GM18951 (cell line): ENCODE results near the gene ASXL3.

Source experiments
- POLR2A ChIP-seq: IDR thresholded peaks from 4 replicates; pipeline ENCODE4 v1.6.1; 2011; ENCODE audit warnings: mild to moderate bottlenecking; ENCODE audit not compliant: insufficient read length, insufficient read depth; ENCODE audit errors: extremely low read depth
- in situ Hi-C: fragments of 300-500 bp; cut with MboI; formaldehyde crosslinking; loops from one replicate; pipeline ENCODE4 v1.12.0; 2022; ENCODE audit warnings: low sequenced_read_pairs, mixed read lengths, inconsistent platforms; ENCODE audit not compliant: unreplicated experiment

ASXL3 gene

DNA sequence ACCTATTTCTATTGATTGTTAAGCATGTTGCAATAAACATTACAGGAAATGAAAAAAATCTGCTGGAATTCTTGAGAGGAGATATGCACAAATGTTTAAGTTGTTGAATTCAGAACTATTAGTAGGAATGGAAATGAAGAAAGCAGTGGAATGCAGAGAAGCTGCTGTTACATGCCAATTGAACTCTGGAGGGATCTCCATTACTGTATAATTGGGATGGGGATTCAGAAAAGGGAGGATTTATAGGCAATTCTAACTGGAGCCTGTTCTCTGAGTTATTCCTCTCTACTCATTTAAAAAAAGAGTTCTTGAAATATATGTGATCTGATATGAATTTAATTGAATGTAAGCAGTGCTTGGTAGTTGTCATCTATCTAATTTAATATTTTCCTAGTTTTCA is 2.6 kb upstream of the ASXL3 start:
- TF ChIP-seq POLR2A, result no peak
- in situ Hi-C loops, result no loop called here

DNA sequence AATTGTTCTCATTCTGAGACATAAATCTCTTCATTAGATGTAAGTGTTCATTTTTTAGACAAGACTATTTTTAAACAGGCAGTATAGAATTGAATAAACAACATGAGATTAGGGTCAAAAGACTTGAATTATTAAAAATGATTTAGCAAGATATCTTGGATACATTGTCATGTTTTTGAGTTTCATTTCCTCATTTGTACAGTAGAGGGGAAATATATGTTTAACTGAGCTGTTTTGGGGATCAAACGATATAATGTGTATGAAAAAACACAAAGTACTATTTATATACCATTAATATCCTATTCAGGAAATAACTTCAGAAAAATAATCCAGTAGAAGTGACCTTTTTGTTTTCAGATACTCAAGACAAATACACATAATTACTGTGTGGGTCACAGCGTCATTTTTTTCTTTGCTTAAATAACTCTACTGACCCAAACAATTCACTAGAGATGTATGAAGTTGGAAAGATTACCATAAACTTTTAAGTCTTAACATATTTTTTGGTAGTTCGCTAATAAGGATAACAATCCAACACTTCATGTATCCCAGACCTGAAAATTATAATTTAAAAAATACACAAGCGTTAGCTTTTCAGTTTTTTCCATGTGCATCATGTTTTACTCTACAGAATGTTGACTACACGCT is 896 bp upstream of the ASXL3 start:
- in situ Hi-C loops, result no loop called here
- TF ChIP-seq POLR2A, result no peak

DNA sequence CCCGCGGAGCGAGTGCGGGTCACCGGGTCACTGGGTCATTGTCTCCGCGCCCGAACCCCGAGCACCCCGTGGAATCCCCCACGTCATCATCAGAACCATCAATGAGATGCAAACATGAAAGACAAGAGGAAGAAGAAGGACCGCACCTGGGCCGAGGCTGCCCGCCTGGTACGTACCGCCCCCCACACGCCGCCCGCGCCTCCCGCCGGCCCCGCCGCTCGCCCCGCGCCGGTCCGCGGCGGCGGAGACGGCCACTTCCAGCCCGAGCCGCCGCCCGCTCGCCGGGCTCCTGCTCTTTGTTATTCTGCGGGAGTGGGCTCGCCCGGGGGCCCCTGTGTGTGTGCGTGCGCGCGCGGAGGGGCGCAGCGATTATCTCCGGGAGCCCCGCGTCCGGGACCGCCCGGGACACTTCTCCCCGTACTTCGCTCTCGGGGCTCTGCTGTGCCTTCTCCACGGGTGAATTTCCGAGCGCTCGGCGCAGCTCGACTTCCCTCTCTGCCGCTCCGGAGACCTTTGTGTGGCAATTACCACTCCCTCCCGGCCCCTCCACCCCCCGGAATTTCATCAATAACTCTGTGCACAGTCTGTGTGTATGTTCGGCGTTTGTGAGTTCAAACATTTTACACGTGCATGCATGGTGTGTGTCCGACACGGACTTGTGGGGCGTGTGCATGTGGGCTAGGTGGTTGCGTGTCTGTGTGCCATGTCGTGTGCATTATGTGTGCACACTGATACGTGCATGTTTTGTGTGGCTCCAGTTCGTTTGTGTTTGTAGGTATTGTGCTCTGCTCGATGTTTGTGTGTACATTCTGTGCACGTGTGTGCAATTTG is 714 bp downstream of the ASXL3 start:
- TF ChIP-seq POLR2A, result no peak
- in situ Hi-C loops, result no loop called here

DNA sequence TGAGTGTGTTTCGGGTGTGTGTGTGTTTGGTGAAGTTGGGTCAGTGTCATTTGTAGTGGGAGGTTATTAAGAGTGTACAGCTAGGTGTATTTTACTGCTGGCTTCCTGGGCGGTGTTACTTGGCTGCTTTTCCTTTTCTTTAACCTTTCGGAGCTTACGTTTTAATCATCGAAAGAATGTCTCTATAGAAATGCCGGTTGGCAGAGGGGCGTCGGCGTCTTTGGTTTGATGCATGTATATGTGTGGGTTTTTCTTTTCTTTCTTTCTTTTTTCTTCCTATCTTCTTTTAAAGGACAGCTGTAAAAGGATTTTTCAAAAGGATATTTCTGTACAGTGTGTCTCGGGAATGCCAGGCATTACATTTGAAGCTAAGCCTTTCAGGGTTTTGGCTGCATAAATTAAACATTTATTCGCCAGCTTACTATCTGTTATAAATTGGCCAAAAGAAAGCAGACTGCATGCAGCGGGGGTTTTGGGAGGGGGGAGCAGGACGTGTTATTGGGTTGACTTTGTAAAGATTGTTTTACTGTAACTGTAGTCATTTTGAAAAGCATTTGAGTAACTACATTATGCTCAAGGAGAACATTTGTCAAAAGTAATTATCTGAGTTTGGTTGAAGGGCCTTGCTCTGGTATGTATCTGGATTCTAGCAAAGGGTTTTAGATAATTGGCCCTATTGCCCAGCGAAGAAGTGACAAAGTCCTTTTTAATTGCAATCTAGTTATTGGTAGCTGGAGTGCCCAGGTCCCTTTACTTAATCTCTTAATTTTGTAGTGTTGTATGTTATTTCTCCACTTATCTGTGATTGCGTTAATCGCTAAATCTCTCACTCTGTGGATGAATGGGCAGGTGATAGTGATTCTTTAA is 1.6 kb downstream of the ASXL3 start:
- no peak for TF ChIP-seq POLR2A
- in situ Hi-C loops, result no loop called here

DNA sequence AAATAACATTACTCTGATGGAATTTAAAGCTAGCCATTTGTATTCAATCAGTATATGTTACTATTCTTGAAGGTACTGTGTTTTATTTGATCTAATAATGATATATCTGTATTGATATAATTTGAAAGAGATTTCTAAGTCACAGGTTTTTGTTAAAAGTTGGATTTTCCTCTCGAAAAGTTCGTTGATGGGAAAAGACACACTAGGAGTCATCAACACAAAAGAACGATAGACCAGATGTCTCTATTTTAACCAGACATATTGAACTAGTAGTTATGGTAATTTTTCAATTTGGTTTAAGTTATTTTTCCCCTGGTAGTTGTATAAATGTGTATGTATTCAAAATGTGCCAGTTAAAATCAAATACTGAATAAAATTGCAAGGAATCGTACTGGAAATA is 2.5 kb downstream of the ASXL3 start:
- no peak for TF ChIP-seq POLR2A
- in situ Hi-C loops, result no loop called here

DNA sequence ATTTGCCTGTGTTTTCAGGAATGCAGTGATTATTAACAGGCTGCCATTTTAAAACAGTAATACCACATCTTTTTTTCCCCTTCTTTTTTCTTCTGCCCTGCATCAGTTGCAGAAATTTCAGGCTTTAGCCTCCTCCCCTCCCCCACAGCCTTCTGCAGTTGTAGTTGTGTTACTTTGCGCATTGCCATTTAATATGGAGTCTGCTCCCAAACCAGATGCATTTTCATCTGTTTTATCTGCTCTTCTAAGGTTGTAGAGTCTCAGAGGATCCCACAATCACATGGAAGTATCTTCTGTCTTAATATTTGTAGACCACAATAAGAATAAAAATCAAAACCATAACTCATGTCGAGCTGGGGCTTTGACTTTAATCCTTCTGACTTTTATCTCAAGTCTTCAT is 3.8 kb downstream of the ASXL3 start:
- in situ Hi-C loops, result no loop called here
- no peak for TF ChIP-seq POLR2A

DNA sequence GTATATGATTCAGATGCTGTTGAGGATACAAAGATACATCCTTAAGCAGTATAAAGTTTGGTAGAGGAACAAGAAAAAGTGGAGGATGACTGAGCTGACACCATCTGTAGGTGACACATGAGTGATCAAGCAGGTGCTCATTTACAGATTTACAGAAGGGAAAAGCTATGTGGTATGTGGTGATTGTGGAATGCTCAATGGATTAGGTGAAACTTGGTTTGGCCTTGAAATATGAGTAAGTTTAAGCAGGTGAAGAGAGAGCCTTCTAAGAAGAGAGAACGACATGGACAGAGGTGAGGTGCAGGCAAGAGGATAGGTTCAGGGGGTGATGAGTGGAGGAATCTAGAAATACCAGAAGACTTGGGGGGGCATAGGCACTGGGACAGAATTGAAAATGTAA is 5.9 kb downstream of the ASXL3 start:
- in situ Hi-C loops, result no loop called here
- TF ChIP-seq POLR2A, result no peak

DNA sequence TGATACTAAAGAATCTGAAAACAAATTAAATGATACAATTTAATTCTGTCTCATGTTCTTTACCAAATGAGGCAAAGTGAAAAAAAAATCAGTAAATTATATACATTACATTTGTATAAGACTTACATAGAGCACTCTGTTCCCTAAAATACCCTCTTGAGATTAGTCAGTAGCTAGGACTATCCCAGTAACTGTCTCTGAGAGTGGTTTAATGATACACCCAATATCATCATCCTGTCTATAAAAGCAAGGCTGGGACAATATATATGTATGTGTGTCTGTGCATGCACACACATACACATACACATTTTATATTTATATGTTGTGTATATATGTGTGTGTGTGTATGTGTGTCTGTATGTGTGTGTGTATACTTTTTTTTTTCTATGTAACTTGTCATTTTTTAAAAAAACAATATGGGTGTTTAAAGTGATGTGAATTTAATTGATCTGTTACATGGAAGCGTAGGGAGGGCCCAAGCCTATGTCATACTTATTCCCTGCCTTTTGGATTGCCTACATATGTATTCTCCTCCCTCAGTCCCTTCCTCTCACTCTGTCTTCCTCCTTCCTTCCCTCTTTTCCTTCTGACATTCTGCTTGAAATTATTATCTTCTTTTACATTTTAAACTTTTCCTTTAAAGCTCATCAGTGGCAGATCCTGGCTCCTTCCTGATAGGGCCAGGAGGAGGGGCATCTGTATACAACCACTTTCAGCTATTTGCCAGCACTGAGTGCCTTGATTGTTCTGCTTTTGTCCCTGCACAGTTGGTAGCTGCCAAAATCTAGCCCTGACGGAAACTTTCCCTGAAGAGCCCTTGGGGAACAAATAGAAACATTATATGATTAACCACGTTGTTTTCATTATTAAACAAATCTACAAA is 6.8 kb downstream of the ASXL3 start:
- TF ChIP-seq POLR2A, result no peak
- in situ Hi-C loops, result no loop called here

DNA sequence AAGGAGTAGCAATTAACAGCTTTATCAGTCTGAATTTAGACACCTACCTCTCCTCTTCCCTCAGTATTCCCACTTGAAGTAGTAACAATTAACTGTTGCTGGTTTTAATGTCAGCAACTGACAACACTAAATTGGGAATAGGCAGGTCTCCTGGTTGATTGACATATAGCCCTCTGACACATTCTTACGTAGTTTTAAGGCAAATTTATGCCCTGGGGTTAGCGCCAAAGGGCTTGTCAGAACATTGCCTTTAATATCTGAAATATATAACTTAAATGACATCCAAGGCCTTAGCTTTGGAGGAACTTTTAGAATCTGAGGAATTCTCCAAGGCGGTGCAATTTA is 7.4 kb downstream of the ASXL3 start:
- TF ChIP-seq POLR2A, result no peak

DNA sequence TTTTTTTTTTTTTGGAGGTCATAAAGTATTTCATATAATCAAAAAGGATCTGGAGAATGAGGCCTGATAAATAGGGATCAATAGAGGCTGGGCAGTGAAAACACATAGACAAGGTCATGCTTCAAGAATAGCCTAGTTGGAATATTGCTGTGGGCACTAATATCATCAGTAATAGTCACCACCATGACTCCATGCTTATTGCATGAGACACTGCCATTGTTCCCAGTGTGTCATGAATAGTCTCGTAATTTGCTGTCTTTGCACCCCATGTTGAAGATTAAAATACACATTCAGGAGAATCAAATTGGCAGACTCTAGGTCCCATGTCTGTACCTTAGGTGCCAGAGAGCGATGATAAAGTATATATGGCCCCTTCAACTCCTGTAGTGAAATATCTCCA is 10.3 kb downstream of the ASXL3 start:
- no peak for TF ChIP-seq POLR2A
- in situ Hi-C loops, result no loop called here

More for the DNA sequence above, 7.4 kb downstream of the ASXL3 start:
- in situ Hi-C loops, result no loop called here

DNA sequence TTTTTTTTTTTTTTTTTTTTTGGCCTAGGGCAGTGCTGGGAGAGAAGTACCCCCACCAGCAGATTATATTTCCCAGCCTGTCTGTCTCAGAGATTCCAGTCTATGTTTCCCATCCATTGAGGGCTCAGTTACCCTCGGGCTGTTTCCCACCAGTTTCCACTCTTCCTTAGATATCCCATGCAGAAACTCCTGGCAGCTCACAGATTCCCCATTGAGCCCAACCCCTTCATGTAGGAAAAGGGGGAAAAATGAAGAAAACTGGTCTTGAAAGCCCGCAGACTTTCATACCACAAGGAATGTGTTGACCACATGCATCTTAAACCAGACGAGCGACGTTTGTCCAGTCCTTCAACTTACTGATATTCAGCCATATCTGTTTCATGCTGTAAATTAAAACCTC is 15.2 kb downstream of the ASXL3 start:
- TF ChIP-seq POLR2A, result no peak
- in situ Hi-C loops, result no loop called here

DNA sequence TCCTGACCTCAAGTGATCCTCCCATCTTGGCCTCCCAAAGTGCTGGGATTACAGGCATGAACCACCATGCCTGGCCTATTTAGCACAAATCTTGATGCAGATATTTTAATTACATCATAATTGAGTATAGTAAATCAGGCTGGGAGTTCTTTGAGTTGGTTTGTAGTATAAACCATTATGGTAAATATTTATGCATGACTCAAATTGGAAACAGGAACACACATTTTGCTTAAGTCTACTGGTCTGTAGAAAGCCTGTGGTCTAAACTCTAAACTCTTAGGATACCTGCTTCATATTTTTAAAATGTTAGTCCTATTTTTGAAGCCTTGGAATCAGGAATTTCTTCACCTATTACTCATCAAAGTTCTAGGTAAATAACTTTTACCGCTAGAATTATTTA is 16.8 kb downstream of the ASXL3 start:
- in situ Hi-C loops, result no loop called here
- no peak for TF ChIP-seq POLR2A
